Ureter (tissue), 1 donor: Measurements from ENCODE around the gene SMARCD1. TPM values are rescaled to one million over a fixed set of nuclear protein-coding genes. Genes with fewer than 3 reads are reported as not detected.

Source experiments
- DNase-seq: peaks from one replicate; pipeline ENCODE4 v3.0.0-alpha.2; 2020; ENCODE audit warnings: low spot score
- total RNA-seq: library from RNA; stranded (reverse); gene quantifications from one replicate; pipeline ENCODE4 v1.2.4, GENCODE V29; 2023
- donor health status: DM: yes; HTN: yes; CAD: no.

SMARCD1 gene
- total RNA-seq, result 64.5 TPM

GRCh38 chr12:50084775-50085614 is at the start of gene SMARCD1:
TSS of gene SMARCD1 (plus strand) at chr12:50085342. CDS start at chr12:50085370, 28 bp downstream.
- DNase-seq, result peak; percentile 90

GRCh38 chr12:50038336-50038735 is 46.8 kb upstream of the SMARCD1 start:
- no peak for DNase-seq

GRCh38 chr12:50039151-50039835 is 45.8 kb upstream of the SMARCD1 start:
- peak; percentile 82 for DNase-seq

GRCh38 chr12:50040657-50041056 is 44.5 kb upstream of the SMARCD1 start:
- no peak for DNase-seq

- no peak for DNase-seq
Measured at GRCh38 chr12:50041062-50041860, 43.9 kb upstream of the SMARCD1 start.

- no peak for DNase-seq
Measured at GRCh38 chr12:50041962-50042361, 43.2 kb upstream of the SMARCD1 start.

- no peak for DNase-seq
Measured at GRCh38 chr12:50042693-50043092, 42.4 kb upstream of the SMARCD1 start.

GRCh38 chr12:50043308-50043707 is 41.8 kb upstream of the SMARCD1 start:
- no peak for DNase-seq

GRCh38 chr12:50043854-50044253 is 41.3 kb upstream of the SMARCD1 start:
- DNase-seq, result no peak

- no peak for DNase-seq
Measured at GRCh38 chr12:50047693-50048250, 37.4 kb upstream of the SMARCD1 start.

GRCh38 chr12:50049254-50050118 is 35.7 kb upstream of the SMARCD1 start:
- DNase-seq, result no peak

- DNase-seq, result no peak
Measured at GRCh38 chr12:50050119-50050385, 35.1 kb upstream of the SMARCD1 start.

GRCh38 chr12:50050410-50051098 is 34.6 kb upstream of the SMARCD1 start:
- peak; percentile 76 for DNase-seq

GRCh38 chr12:50051101-50051806 is 33.9 kb upstream of the SMARCD1 start:
- DNase-seq, result no peak

- DNase-seq, result no peak
Measured at GRCh38 chr12:50052544-50052943, 32.6 kb upstream of the SMARCD1 start.

- DNase-seq, result no peak
Measured at GRCh38 chr12:50052964-50053363, 32.2 kb upstream of the SMARCD1 start.

GRCh38 chr12:50053583-50053982 is 31.6 kb upstream of the SMARCD1 start:
- DNase-seq, result no peak

- no peak for DNase-seq
Measured at GRCh38 chr12:50055831-50056638, 29.1 kb upstream of the SMARCD1 start.

- no peak for DNase-seq
Measured at GRCh38 chr12:50056639-50056976, 28.5 kb upstream of the SMARCD1 start.
